Activated CD4-positive, alpha-beta memory T cell treated with anti-CD3 and anti-CD28 coated beads, Interleukin-2, amount 10 ng/mL, durations not matched to agents 7 days and 5 days (primary cell): Measurements from ENCODE around the gene ASCL3. TPM values are rescaled to one million over a fixed set of nuclear protein-coding genes. Genes with fewer than 3 reads are reported as not detected.
"Not testable (repeated sequence)": the region's sequence is repeated elsewhere in the genome, so short reads cannot be mapped to it uniquely, and the experiment has no call there.

Source experiments
- CTCF ChIA-PET: fragments of 350-600 bp; sonication (Branson Sonifier 250); formaldehyde crosslinking; loops from one replicate; lab custom pipeline; 2021; ENCODE audit warnings: antibody characterized with exemption, inconsistent platforms; lab: Charles Lee
- POLR2A ChIA-PET: fragments of 350-600 bp; sonication (Branson Sonifier 250); formaldehyde crosslinking; loops from one replicate; lab custom pipeline; 2021; ENCODE audit warnings: antibody characterized with exemption; lab: Charles Lee
- DNase-seq: peaks from one replicate; pipeline ENCODE4 v3.0.0-alpha.2; 2020
- H3K27ac Mint-ChIP-seq: one replicate; pipeline ENCODE4 v1.8.0; 2021; ENCODE audit warnings: mild to moderate bottlenecking, mixed read lengths
- H3K27me3 Mint-ChIP-seq: one replicate; pipeline ENCODE4 v1.8.0; 2021; ENCODE audit warnings: mixed read lengths
- H3K36me3 Mint-ChIP-seq: one replicate; pipeline ENCODE4 v1.8.0; 2021; ENCODE audit warnings: low read depth, mixed read lengths
- H3K4me1 Mint-ChIP-seq: one replicate; pipeline ENCODE4 v1.8.0; 2021; ENCODE audit warnings: mixed read lengths
- H3K4me3 Mint-ChIP-seq: one replicate; pipeline ENCODE4 v1.8.0; 2021; ENCODE audit warnings: mild to moderate bottlenecking, mixed read lengths
- H3K9me3 Mint-ChIP-seq: one replicate; pipeline ENCODE4 v1.8.0; 2021; ENCODE audit warnings: mixed read lengths
- total RNA-seq, 2 experiments: library from RNA; stranded (reverse); gene quantifications; one replicate each; pipeline ENCODE4 v1.2.3, GENCODE V29; 2021

Gene ASCL3
- not detected for total RNA-seq

- H3K27me3 Mint-ChIP-seq: peaks cover 21% of the 10 kb centered on the region
- H3K4me3 Mint-ChIP-seq: no peak within 1 kb of the TSS
- peaks cover 5% of the 10 kb centered on the region for H3K4me1 Mint-ChIP-seq
- no peak for DNase-seq
- H3K36me3 Mint-ChIP-seq: peaks cover 7% of the 10 kb centered on the region
- POLR2A ChIA-PET: no interaction called here
- CTCF ChIA-PET: interaction anchor here (2.0 kb wide), 1 partner anchor 17 kb away, joined by 8 read pairs; no protein-coding TSS in a partner anchor
- no peaks in the 10 kb centered on the region for H3K9me3 Mint-ChIP-seq
- H3K27ac Mint-ChIP-seq: no peak within 1 kb of the TSS
These were observed at the start of gene ASCL3 for GRCh38 chr11:8942518-8943066. TSS of gene ASCL3 (minus strand) at chr11:8943016. CDS start at chr11:8938161, 4,855 bp downstream.

GRCh38 chr11:8989453-8989852, 46.6 kb upstream of the ASCL3 start:
- peaks cover 9% of the 10 kb centered on the region for H3K4me1 Mint-ChIP-seq
- H3K36me3 Mint-ChIP-seq: no peaks in the 10 kb centered on the region
- DNase-seq: no peak
- CTCF ChIA-PET: no interaction called here
- POLR2A ChIA-PET: no interaction called here
- H3K4me3 Mint-ChIP-seq: no peak overlapping the region
- peaks cover 8% of the 10 kb centered on the region for H3K27me3 Mint-ChIP-seq
- H3K9me3 Mint-ChIP-seq: no peaks in the 10 kb centered on the region
- H3K27ac Mint-ChIP-seq: no peak overlapping the region

- H3K4me3 Mint-ChIP-seq: no peak overlapping the region
- POLR2A ChIA-PET: interaction anchor here (1.2 kb wide), 1 partner anchor 24 kb away, joined by 4 read pairs; no protein-coding TSS in a partner anchor
These were observed 45.8 kb upstream of the ASCL3 start for GRCh38 chr11:8988329-8989234.

GRCh38 chr11:8987446-8987845, 44.6 kb upstream of the ASCL3 start:
- Mint-ChIP-seq H3K4me3 (no peak overlapping the region), H3K27me3 (peaks cover 4% of the 10 kb centered on the region), H3K36me3 (no peaks in the 10 kb centered on the region), H3K9me3 (no peaks in the 10 kb centered on the region), H3K4me1 (peaks cover 19% of the 10 kb centered on the region), H3K27ac (no peak overlapping the region)
- no peak for DNase-seq
- POLR2A ChIA-PET: interaction anchor here (1.2 kb wide), 2 partner anchors 16 to 23 kb away, joined by 3 to 4 read pairs; no protein-coding TSS in a partner anchor
- CTCF ChIA-PET: interaction anchor here (1.1 to 1.4 kb wide), 2 partner anchors 10 to 28 kb away, joined by 3 to 4 read pairs; no protein-coding TSS in a partner anchor

More at GRCh38 chr11:8988329-8989234, 45.8 kb upstream of the ASCL3 start:
- CTCF ChIA-PET: interaction anchor here (1.4 kb wide), 1 partner anchor 9 kb away, joined by 4 read pairs; no protein-coding TSS in a partner anchor
- peaks cover 4% of the 10 kb centered on the region for H3K27me3 Mint-ChIP-seq
- H3K27ac Mint-ChIP-seq: no peak overlapping the region
- H3K9me3 Mint-ChIP-seq: no peaks in the 10 kb centered on the region
- no peak for DNase-seq
- no peaks in the 10 kb centered on the region for H3K36me3 Mint-ChIP-seq
- peaks cover 12% of the 10 kb centered on the region for H3K4me1 Mint-ChIP-seq

- CTCF ChIA-PET: interaction anchor here (1.1 kb wide), 1 partner anchor 29 kb away, joined by 3 read pairs; no protein-coding TSS in a partner anchor
- not testable (repeated sequence) for H3K36me3 Mint-ChIP-seq, H3K9me3 Mint-ChIP-seq, DNase-seq, H3K27ac Mint-ChIP-seq, H3K27me3 Mint-ChIP-seq, H3K4me3 Mint-ChIP-seq
- POLR2A ChIA-PET: interaction anchor here (1.2 kb wide), 1 partner anchor 15 kb away, joined by 3 read pairs; no protein-coding TSS in a partner anchor
- H3K4me1 Mint-ChIP-seq: peaks cover 19% of the 10 kb centered on the region
These were observed 44.0 kb upstream of the ASCL3 start for GRCh38 chr11:8986772-8987171.

- no peak overlapping the region for H3K27ac Mint-ChIP-seq
- H3K9me3 Mint-ChIP-seq: no peaks in the 10 kb centered on the region
- no peak overlapping the region for H3K4me3 Mint-ChIP-seq
- CTCF ChIA-PET: interaction anchor here (0.6 kb wide), 1 partner anchor 8 kb away, joined by 3 read pairs; no protein-coding TSS in a partner anchor
- H3K27me3 Mint-ChIP-seq: peaks cover 4% of the 10 kb centered on the region
- DNase-seq: no peak
- peaks cover 19% of the 10 kb centered on the region for H3K4me1 Mint-ChIP-seq
- H3K36me3 Mint-ChIP-seq: no peaks in the 10 kb centered on the region
- POLR2A ChIA-PET: no interaction called here
These were observed 42.6 kb upstream of the ASCL3 start for GRCh38 chr11:8985462-8985861.

GRCh38 chr11:8983552-8983951, 40.7 kb upstream of the ASCL3 start:
- no peak overlapping the region for H3K27ac Mint-ChIP-seq
- H3K9me3 Mint-ChIP-seq: no peaks in the 10 kb centered on the region
- H3K27me3 Mint-ChIP-seq: no peaks in the 10 kb centered on the region
- no peaks in the 10 kb centered on the region for H3K36me3 Mint-ChIP-seq
- no peak overlapping the region for H3K4me3 Mint-ChIP-seq
- ChIA-PET CTCF (interaction anchor here (0.7 to 2.2 kb wide), 2 partner anchors 24 to 154 kb away, joined by 3 to 6 read pairs; no protein-coding TSS in a partner anchor), POLR2A (interaction anchor here (1.2 kb wide), 1 partner anchor 19 kb away, joined by 5 read pairs; the partner anchor contains the start of gene TMEM9B)
- DNase-seq: no peak
- peaks cover 19% of the 10 kb centered on the region for H3K4me1 Mint-ChIP-seq

- no peak overlapping the region for H3K4me3 Mint-ChIP-seq
- no peaks in the 10 kb centered on the region for H3K9me3 Mint-ChIP-seq
- H3K27me3 Mint-ChIP-seq: no peaks in the 10 kb centered on the region
- no peaks in the 10 kb centered on the region for H3K36me3 Mint-ChIP-seq
- POLR2A ChIA-PET: interaction anchor here (0.6 to 0.9 kb wide), 2 partner anchors 12 to 16 kb away, joined by 3 read pairs; partner anchors contain the start of gene TMEM9B
- no peak overlapping the region for H3K27ac Mint-ChIP-seq
- CTCF ChIA-PET: interaction anchor here (2.1 kb wide), 1 partner anchor 35 kb away, joined by 5 read pairs; no protein-coding TSS in a partner anchor
- peaks cover 10% of the 10 kb centered on the region for H3K4me1 Mint-ChIP-seq
- no peak for DNase-seq
These were observed 37.7 kb upstream of the ASCL3 start for GRCh38 chr11:8980485-8980884.

- CTCF ChIA-PET, H3K9me3 Mint-ChIP-seq, H3K27me3 Mint-ChIP-seq, H3K4me1 Mint-ChIP-seq, DNase-seq, H3K36me3 Mint-ChIP-seq, H3K4me3 Mint-ChIP-seq, POLR2A ChIA-PET, H3K27ac Mint-ChIP-seq: not testable (repeated sequence)
These were observed 36.5 kb upstream of the ASCL3 start for GRCh38 chr11:8979365-8979764.

- ChIA-PET CTCF (no interaction called here), POLR2A (interaction anchor here (1.3 kb wide), 1 partner anchor 9 kb away, joined by 3 read pairs; the partner anchor contains the start of gene TMEM9B)
- H3K4me3 Mint-ChIP-seq: no peak overlapping the region
- no peaks in the 10 kb centered on the region for H3K36me3 Mint-ChIP-seq
- no peaks in the 10 kb centered on the region for H3K27me3 Mint-ChIP-seq
- no peaks in the 10 kb centered on the region for H3K9me3 Mint-ChIP-seq
- H3K27ac Mint-ChIP-seq: no peak overlapping the region
- H3K4me1 Mint-ChIP-seq: no peaks in the 10 kb centered on the region
- DNase-seq: no peak
These were observed 30.3 kb upstream of the ASCL3 start for GRCh38 chr11:8973121-8973520.

GRCh38 chr11:8971924-8972316, 29.1 kb upstream of the ASCL3 start:
- no peak for DNase-seq
- H3K9me3 Mint-ChIP-seq: no peaks in the 10 kb centered on the region
- peaks cover 4% of the 10 kb centered on the region for H3K36me3 Mint-ChIP-seq
- no peak overlapping the region for H3K4me3 Mint-ChIP-seq
- POLR2A ChIA-PET: interaction anchor here (0.9 to 1.3 kb wide), 2 partner anchors 8 to 16 kb away, joined by 3 read pairs; partner anchors contain the start of gene TMEM9B
- no peaks in the 10 kb centered on the region for H3K27me3 Mint-ChIP-seq
- H3K4me1 Mint-ChIP-seq: no peaks in the 10 kb centered on the region
- H3K27ac Mint-ChIP-seq: no peak overlapping the region
- CTCF ChIA-PET: no interaction called here

- CTCF ChIA-PET: no interaction called here
These were observed 28.5 kb upstream of the ASCL3 start for GRCh38 chr11:8971196-8971923.

More at GRCh38 chr11:8971196-8971923, 28.5 kb upstream of the ASCL3 start:
- Mint-ChIP-seq H3K27ac (no peak overlapping the region), H3K9me3 (no peaks in the 10 kb centered on the region), H3K4me1 (no peaks in the 10 kb centered on the region), H3K27me3 (no peaks in the 10 kb centered on the region), H3K36me3 (peaks cover 4% of the 10 kb centered on the region), H3K4me3 (no peak overlapping the region)
- no peak for DNase-seq
- POLR2A ChIA-PET: interaction anchor here (0.9 kb wide), 1 partner anchor 16 kb away, joined by 3 read pairs; no protein-coding TSS in a partner anchor
